K562 (cell line): ENCODE results near the gene NPC1. TPM values are rescaled to one million over a fixed set of nuclear protein-coding genes. Genes with fewer than 3 reads are reported as not detected.

ENCODE experiments used
- CAMTA2 ChIP-seq: fragments of 250-450 bp; sonication (Bioruptor Pico); conservative IDR thresholded peaks from 2 replicates; pipeline ENCODE4 v1.5.1; 2022
- CREBBP ChIP-seq: IDR thresholded peaks from one replicate; pipeline ENCODE4 v1.6.1; 2012; ENCODE audit warnings: low read depth, mild to moderate bottlenecking, control low read depth, inconsistent platforms, low read length
- FOXJ3 ChIP-seq: sonication (generic); formaldehyde crosslinking; IDR thresholded peaks from 2 replicates; pipeline ENCODE4 v1.4.0; 2020; ENCODE audit warnings: mild to moderate bottlenecking, missing genetic modification reagents
- HCFC1 ChIP-seq: IDR thresholded peaks from 2 replicates; pipeline ENCODE4 v1.6.1; 2012; ENCODE audit warnings: low read depth, low read length, improper control_type of control experiment
- HDAC1 ChIP-seq, 2 experiments: fragments of 450-650 bp; IDR thresholded peaks; 2 replicates each; pipeline ENCODE4 v1.6.1; 2016 to 2017; ENCODE audit warnings: inconsistent platforms in 1 of 2, mild to moderate bottlenecking in 1 of 2, moderate library complexity in 1 of 2
- MYNN ChIP-seq, 2 experiments: sonication (generic); formaldehyde crosslinking in 1 of 2; IDR thresholded peaks; 2 replicates each; pipeline versions ENCODE4 v1.5.0 to v1.6.1; 2016 to 2020; ENCODE audit warnings: antibody characterized with exemption in 1 of 2, missing genetic modification reagents in 1 of 2
- RAD51 ChIP-seq: fragments of 450-650 bp; IDR thresholded peaks from 2 replicates; pipeline ENCODE4 v1.7.1; 2016; ENCODE audit warnings: low read depth, mild to moderate bottlenecking, borderline replicate concordance
- RHOXF2B ChIP-seq: fragments of 250-450 bp; sonication (Bioruptor Pico); conservative IDR thresholded peaks from 2 replicates; pipeline ENCODE4 v1.5.1; 2021
- SETDB1 ChIP-seq: IDR thresholded peaks from one replicate; pipeline ENCODE4 v1.6.1; 2012; ENCODE audit warnings: low read length, control low read depth, inconsistent platforms
- SMAD3 ChIP-seq: fragments of 450-650 bp; formaldehyde crosslinking; conservative IDR thresholded peaks from 2 replicates; pipeline ENCODE4 v1.4.0; 2020; ENCODE audit warnings: mild to moderate bottlenecking
- TOE1 ChIP-seq, 2 experiments: fragments of 450-650 bp in 1 of 2; sonication (generic) in 1 of 2; formaldehyde crosslinking in 1 of 2; IDR thresholded peaks; 2 replicates each; pipeline versions ENCODE4 v1.7.1 to v1.8.0; 2016 to 2022; ENCODE audit warnings: borderline replicate concordance in 2 of 2, mild to moderate bottlenecking in 2 of 2, antibody characterized with exemption in 1 of 2, inconsistent platforms in 1 of 2, low read depth in 1 of 2, missing genetic modification reagents in 1 of 2, moderate library complexity in 1 of 2
- ZBED1 ChIP-seq: IDR thresholded peaks from 2 replicates; pipeline ENCODE4 v1.6.1; 2014
- ZNF133 ChIP-seq: fragments of 250-450 bp; sonication (Bioruptor Pico); IDR thresholded peaks from 2 replicates; pipeline ENCODE4 v1.4.0; 2020; ENCODE audit warnings: mild to moderate bottlenecking
- ZNF232 ChIP-seq: sonication (generic); formaldehyde crosslinking; IDR thresholded peaks from 2 replicates; pipeline ENCODE4 v1.8.0; 2022; ENCODE audit warnings: mild to moderate bottlenecking, missing genetic modification reagents
- ZNF280A ChIP-seq: fragments of 450-650 bp; IDR thresholded peaks from 2 replicates; pipeline ENCODE4 v1.6.1; 2018; ENCODE audit warnings: mild to moderate bottlenecking, low read depth; ENCODE audit not compliant: partially characterized antibody
- ZNF3 ChIP-seq: fragments of 250-450 bp; sonication (Bioruptor Pico); IDR thresholded peaks from 2 replicates; pipeline ENCODE4 v1.5.0; 2021; ENCODE audit warnings: mild to moderate bottlenecking, moderate library complexity
- ZNF583 ChIP-seq: fragments of 250-450 bp; sonication (Bioruptor Pico); IDR thresholded peaks from 2 replicates; pipeline ENCODE4 v1.4.0; 2020
- polyA plus RNA-seq, 8 experiments: library from polyadenylated mRNA; depleted of rRNA in 4 of 8; stranded (reverse) in 5 of 8; unstranded in 3 of 8; fragments of >200 nt; fragmentation: Nextera tagmentation in 2 of 8; fragmentation: Illumina TruSeq in 1 of 8; extraction: Ambion mirVana in 2 of 8; extraction: Trizol in 1 of 8; gene quantifications; 2 replicates each; pipeline versions ENCODE4 v1.2.1 to v1.2.3, GENCODE V29; 2011 to 2014; ENCODE audit warnings: inconsistent platforms in 1 of 8, missing spikeins in 1 of 8
- total RNA-seq, 7 experiments: library from RNA; depleted of rRNA in 6 of 7; stranded (reverse); fragments of >200 nt in 6 of 7; fragmentation: Illumina TruSeq in 2 of 7; extraction: Trizol in 2 of 7; gene quantifications; 2 replicates each; pipeline versions ENCODE4 v1.2.1 to v1.2.3, GENCODE V29; 2011 to 2021; ENCODE audit warnings: low replicate concordance in 1 of 7
- TF ChIP-seq, protein P1 (sequence below): IDR thresholded peaks from 3 replicates; pipeline ENCODE4 v1.6.1; 2011; ENCODE audit warnings: borderline replicate concordance, mild to moderate bottlenecking, moderate library complexity; ENCODE audit not compliant: insufficient read length; ENCODE audit errors: extremely low read depth
- TF ChIP-seq, protein P2 (sequence below): fragments of 250-450 bp; sonication (Bioruptor Pico); IDR thresholded peaks from 2 replicates; pipeline ENCODE4 v1.5.0; 2020; ENCODE audit warnings: mild to moderate bottlenecking
- TF ChIP-seq, protein P3 (sequence below): fragments of 250-450 bp; sonication (Bioruptor Pico); IDR thresholded peaks from 2 replicates; pipeline ENCODE4 v1.5.0; 2021

Gene NPC1
- total and polyA plus RNA-seq, 9 of the 15 experiments (the other 6 are each of a cell fraction or from before 2014, with no cell fraction given), result 17.1 to 45.9 (median 27.6) TPM

DNA sequence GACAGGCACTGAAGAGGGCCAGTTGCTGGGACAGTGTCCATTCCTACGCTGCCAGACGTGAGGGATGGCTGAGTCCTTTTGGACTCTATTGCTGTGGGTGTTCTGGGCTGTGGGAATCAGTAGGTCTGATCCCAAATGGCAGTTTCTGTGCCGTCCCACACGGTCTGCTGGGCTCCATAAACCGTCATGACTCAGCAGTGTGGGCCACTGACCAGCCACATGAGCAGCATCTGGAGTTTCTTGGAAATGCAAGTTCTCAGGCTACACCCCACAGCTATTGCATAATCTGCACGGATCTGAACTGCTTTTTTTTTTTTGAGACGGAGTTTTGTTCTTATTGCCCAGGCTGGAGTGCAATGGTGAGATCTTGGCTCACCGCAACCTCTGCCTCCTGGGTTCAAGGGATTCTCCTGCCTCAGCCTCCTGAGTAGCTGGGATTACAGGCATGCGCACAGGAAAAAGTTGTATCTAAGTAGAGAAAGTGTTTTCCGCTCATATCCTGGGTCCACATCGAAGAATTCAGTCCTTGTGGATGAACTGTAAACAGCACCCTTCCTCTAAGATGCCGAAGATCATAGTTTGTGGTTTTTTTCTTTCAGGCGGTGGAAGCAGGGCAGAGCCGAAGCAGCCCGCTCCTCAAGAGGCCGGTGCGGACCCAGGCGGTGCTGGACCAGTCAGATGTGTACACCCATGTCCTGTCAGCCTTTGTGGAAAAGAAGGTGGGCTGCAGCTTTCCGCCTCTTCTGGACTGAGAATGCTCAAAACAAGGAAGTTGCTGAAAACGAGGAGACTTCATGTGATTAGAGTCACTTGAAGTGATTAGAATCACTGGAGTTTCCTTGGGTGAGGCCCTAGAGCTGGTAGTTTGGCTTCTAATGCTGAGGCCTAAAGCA is 57.5 kb downstream of the NPC1 start (continued):
- TF ChIP-seq, protein P1, sequence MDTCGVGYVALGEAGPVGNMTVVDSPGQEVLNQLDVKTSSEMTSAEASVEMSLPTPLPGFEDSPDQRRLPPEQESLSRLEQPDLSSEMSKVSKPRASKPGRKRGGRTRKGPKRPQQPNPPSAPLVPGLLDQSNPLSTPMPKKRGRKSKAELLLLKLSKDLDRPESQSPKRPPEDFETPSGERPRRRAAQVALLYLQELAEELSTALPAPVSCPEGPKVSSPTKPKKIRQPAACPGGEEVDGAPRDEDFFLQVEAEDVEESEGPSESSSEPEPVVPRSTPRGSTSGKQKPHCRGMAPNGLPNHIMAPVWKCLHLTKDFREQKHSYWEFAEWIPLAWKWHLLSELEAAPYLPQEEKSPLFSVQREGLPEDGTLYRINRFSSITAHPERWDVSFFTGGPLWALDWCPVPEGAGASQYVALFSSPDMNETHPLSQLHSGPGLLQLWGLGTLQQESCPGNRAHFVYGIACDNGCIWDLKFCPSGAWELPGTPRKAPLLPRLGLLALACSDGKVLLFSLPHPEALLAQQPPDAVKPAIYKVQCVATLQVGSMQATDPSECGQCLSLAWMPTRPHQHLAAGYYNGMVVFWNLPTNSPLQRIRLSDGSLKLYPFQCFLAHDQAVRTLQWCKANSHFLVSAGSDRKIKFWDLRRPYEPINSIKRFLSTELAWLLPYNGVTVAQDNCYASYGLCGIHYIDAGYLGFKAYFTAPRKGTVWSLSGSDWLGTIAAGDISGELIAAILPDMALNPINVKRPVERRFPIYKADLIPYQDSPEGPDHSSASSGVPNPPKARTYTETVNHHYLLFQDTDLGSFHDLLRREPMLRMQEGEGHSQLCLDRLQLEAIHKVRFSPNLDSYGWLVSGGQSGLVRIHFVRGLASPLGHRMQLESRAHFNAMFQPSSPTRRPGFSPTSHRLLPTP, result no peak
- TF ChIP-seq CREBBP (no peak), HDAC1 (IDR thresholded peaks at IDR 0.05) (peak in 1 of 2 experiments; percentile 86; a peak in 2 of 4 replicates), SETDB1 (no peak), ZNF232 (no peak), TOE1 (IDR thresholded peaks at IDR 0.05; ENCODE audit: borderline replicate concordance) (peak; percentile 63), TOE1 (CRISPR knock-in tag; IDR thresholded peaks at IDR 0.05; ENCODE audit: borderline replicate concordance, low read depth) (no peak), ZNF3 (CRISPR knock-in tag) (no peak), ZNF583 (CRISPR knock-in tag) (peak; percentile 44; the same call in 1 of the 2 replicates), HCFC1 (0 out of 2 replicates have a peak, but pooled peaks have one; percentile 27), ZNF133 (CRISPR knock-in tag) (no peak), MYNN (IDR thresholded peaks at IDR 0.05) (peak; percentile 70; the same call in 1 of the 2 replicates), MYNN (CRISPR knock-in tag; IDR thresholded peaks at IDR 0.05) (no peak), FOXJ3 (CRISPR knock-in tag) (no peak), CAMTA2 (CRISPR knock-in tag) (no peak), SMAD3 (no peak), ZNF280A (no peak), RAD51 (peak; percentile 21; the same call in 1 of the 2 replicates), ZBED1 (no peak), RHOXF2B (CRISPR knock-in tag) (no peak)
- TF ChIP-seq, protein P2, sequence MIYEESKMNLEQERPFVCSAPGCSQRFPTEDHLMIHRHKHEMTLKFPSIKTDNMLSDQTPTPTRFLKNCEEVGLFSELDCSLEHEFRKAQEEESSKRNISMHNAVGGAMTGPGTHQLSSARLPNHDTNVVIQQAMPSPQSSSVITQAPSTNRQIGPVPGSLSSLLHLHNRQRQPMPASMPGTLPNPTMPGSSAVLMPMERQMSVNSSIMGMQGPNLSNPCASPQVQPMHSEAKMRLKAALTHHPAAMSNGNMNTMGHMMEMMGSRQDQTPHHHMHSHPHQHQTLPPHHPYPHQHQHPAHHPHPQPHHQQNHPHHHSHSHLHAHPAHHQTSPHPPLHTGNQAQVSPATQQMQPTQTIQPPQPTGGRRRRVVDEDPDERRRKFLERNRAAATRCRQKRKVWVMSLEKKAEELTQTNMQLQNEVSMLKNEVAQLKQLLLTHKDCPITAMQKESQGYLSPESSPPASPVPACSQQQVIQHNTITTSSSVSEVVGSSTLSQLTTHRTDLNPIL, result no peak
- TF ChIP-seq, protein P3, sequence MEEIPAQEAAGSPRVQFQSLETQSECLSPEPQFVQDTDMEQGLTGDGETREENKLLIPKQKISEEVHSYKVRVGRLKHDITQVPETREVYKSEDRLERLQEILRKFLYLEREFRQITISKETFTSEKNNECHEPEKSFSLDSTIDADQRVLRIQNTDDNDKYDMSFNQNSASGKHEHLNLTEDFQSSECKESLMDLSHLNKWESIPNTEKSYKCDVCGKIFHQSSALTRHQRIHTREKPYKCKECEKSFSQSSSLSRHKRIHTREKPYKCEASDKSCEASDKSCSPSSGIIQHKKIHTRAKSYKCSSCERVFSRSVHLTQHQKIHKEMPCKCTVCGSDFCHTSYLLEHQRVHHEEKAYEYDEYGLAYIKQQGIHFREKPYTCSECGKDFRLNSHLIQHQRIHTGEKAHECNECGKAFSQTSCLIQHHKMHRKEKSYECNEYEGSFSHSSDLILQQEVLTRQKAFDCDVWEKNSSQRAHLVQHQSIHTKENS (CRISPR knock-in tag), result no peak
